Motor neuron (in vitro differentiated cells): Measurements from ENCODE around the gene KLHDC4. TPM values are rescaled to one million over a fixed set of nuclear protein-coding genes. Genes with fewer than 3 reads are reported as not detected.

Experiments used
- ATAC-seq, 8 experiments: fragments of 200-7000 bp; cut with Tn5 transposase; replicated peaks in 6 of 8; 2 replicates each; pipeline ENCODE4 v1.8.0; 2021; ENCODE audit warnings: mild to moderate bottlenecking in 8 of 8, moderate library complexity in 8 of 8
- H3K27ac ChIP-seq, 2 donors: fragments of 250-450 bp; sonication (Bioruptor Pico); 2 replicates each; pipeline ENCODE4 v1.9.0; 2021; ENCODE audit warnings: antibody characterized with exemption in 2 of 2, mild to moderate bottlenecking in 2 of 2, moderate library complexity in 1 of 2
- H3K4me1 ChIP-seq, 2 donors: fragments of 250-450 bp; sonication (Bioruptor Pico); replicated peaks in 1 of 2; 2 replicates each; pipeline ENCODE4 v1.6.1; 2021; ENCODE audit warnings: antibody characterized with exemption in 2 of 2, mild to moderate bottlenecking in 2 of 2, moderate library complexity in 1 of 2
- H3K4me3 ChIP-seq, 5 donors: fragments of 250-450 bp; sonication (Bioruptor Pico); 2 replicates each; pipeline ENCODE4 v1.9.0; 2021; ENCODE audit warnings: antibody characterized with exemption in 5 of 5, mild to moderate bottlenecking in 5 of 5, moderate library complexity in 4 of 5
- WGBS, 10 experiments: fragments of 450-650 bp; shearing (Covaris generic); methylation state at CpG; one replicate each; pipeline ENCODE4 v1.0.0; 2022; 5-methylcytosine and 5-hydroxymethylcytosine counted together
- in situ Hi-C, 9 experiments: fragments of 400-800 bp; cut with MboI; loops; one replicate each; pipeline ENCODE4 v1.15.0; 2021; ENCODE audit warnings: low sequenced_read_pairs in 9 of 9, low pct_unique_long_range_greater_than_20kb in 2 of 9; ENCODE audit not compliant: unreplicated experiment in 9 of 9
- total RNA-seq, 8 experiments: library from RNA; unstranded; fragments of 300-600 nt; gene quantifications; 2 replicates each; pipeline versions ENCODE4 v1.2.3 to v1.2.4, GENCODE V29; 2022

The KLHDC4 gene
- total RNA-seq, 8 experiments from 2014 or later = 18.1 to 49.7 (median 22.4) TPM

DNA sequence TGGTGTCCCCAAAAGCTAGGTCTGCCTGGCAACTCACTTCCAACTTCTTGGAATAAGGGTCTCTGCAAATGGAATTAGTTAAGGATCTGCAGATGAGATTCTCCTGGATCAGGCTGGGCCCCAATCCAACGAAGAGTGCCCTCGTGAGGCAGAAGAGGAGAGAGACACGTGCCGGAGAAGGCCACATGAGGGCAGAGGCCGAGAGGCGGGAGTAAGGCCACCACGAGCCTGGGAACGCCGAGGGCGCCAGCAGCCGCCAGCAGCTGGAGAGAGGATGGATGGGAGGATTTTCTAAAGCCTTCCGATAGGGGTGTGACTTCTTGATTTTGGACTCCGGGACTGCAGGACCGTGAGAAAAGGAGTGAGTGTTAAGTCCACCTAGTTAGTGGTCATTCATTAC, 87.2 kb downstream of the KLHDC4 start:
- 47 to 86% (median 55%) methylated on average over 3 to 10 of the region's 14 CpGs; no CpG with 5 or more reads in 7 of the 10 experiments for WGBS, 10 experiments
- in situ Hi-C loops = no loop called here
- no peak for ATAC-seq

DNA sequence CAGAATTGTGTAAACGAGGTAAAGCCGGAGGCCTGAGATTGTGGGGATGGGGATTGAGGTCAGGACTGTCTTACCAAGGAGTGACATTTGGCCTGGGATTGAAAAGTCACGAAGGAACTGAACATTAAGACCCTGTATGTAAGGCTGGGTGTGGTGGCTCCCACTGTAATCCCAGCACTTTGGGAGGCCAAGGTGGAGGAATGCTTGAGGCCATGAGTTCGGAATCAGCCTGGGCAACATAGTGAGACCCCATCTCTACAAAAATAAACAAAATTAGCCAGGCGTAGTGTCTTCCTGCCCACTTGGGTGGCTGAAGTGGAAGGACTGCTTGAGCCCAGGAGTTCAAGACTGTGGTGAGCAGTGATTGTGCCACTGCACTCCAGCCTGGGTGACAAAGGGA, 88.0 kb downstream of the KLHDC4 start:
- no peak overlapping the region for H3K27ac ChIP-seq
- ATAC-seq = no peak
- no peak overlapping the region for H3K4me3 ChIP-seq
- H3K4me1 ChIP-seq = peaks cover 0 to 3% of the 10 kb centered on the region in 2 donors
- WGBS, 10 experiments = 40 to 100% (median 100%) methylated on average over 1 to 4 of the region's 5 CpGs; no CpG with 5 or more reads in 3 of the 10 experiments
- in situ Hi-C loops = no loop called here

More for the DNA sequence above, 87.2 kb downstream of the KLHDC4 start:
- H3K4me1 ChIP-seq = peaks cover 0 to 3% of the 10 kb centered on the region in 2 donors
- no peak overlapping the region for H3K27ac ChIP-seq
- no peak overlapping the region for H3K4me3 ChIP-seq

DNA sequence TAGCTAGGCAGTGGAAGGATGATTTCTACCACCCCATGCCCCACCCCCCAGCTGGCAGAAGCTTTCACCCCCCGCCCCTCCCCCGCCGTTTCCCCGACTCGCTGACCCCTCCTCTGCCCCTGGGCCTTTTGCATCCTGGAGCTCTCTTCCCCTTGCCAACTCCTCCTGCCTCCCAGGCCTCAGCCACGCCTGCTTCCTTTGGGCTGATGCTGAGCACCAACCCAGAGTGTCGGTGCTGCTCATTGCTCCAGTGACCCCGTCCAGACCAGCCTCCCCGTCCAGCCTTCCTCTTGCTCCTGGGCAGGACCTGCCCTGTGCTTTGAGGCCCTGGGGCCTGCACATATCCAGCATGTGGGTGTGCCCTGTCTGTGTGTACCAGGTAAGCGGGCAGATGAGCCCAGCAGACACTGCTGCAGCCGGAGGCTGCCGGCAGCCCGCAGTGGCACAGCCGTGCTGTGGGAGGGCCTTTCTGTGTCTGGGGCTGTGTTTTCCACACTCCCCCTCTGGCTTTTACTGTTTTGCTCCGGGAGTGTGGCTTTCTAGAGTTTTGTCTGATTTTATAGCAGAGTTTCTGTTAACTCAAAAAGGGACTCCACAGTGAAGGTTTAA, 90.6 kb downstream of the KLHDC4 start:
- WGBS, 10 experiments = 29 to 72% (median 52%) methylated on average over 2 to 9 of the region's 15 CpGs; no CpG with 5 or more reads in 6 of the 10 experiments
- H3K4me3 ChIP-seq = no peak overlapping the region

DNA sequence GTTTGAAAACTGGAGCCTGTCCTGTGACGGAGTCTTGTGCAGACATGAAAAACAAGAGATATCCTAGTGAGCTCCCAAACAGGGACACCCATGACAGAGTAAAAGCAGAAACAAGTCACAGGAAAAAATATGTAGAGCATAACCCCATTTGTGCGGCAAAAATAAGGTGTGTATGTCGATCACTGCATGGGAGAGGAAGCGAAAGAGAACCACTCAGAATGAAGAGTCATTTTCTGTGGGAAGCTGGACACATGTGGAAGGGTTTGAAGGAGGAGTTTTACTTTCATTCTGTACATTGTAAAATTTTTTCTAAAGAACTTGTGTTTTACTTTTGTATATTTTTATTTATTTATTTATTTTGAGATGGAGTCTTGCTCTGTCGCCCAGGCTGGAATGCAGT, 91.4 kb downstream of the KLHDC4 start:
- 60 to 100% (median 83%) methylated on average over 1 to 5 of the region's 5 CpGs; no CpG with 5 or more reads in 1 of the 10 experiments for WGBS, 10 experiments
- H3K4me1 ChIP-seq = peaks cover 0 to 3% of the 10 kb centered on the region in 2 donors
- in situ Hi-C loops = no loop called here
- ATAC-seq = no peak
- H3K27ac ChIP-seq = no peak overlapping the region
- H3K4me3 ChIP-seq = no peak overlapping the region

More for the DNA sequence above, 90.6 kb downstream of the KLHDC4 start:
- peak in 6 of 8 experiments; percentile 17 to 92 (median 48) for ATAC-seq
- in situ Hi-C loops = no loop called here
- Histone ChIP-seq H3K4me1 (peaks cover 0 to 3% of the 10 kb centered on the region in 2 donors), H3K27ac (no peak overlapping the region)

DNA sequence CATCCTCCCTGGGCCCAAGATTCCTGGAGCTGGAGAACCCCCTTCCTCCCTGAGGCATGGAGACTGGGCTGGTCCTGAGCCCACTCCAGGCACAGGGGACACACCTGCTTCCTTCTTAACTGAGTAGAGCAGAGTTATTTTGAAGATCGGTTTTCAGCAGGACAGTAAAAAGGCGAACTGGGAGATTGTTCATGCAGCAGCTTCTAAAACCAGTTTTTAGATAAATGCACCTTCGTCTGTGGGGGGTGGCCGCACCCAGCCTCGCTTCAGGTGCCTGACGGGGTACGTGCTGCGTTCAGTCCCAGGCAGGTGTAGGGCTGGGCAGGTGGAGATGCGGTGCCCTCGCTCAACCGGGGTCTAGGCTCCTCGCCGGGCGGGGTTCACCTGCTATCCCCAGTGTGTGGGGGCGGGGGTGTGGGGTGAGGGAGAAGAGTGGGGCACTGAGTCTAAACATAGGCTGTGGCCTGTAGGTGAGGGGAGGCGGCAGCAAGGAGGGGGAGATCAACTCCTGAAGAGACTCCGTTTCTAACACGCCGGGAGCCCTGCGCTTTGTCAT, 94.0 kb downstream of the KLHDC4 start:
- Histone ChIP-seq H3K4me3 (no peak overlapping the region), H3K27ac (no peak overlapping the region), H3K4me1 (peaks cover 0 to 3% of the 10 kb centered on the region in 2 donors)
- ATAC-seq = no peak
- in situ Hi-C loops = no loop called here
- WGBS, 10 experiments = 28 to 100% (median 73%) methylated on average over 1 to 4 of the region's 20 CpGs; no CpG with 5 or more reads in 5 of the 10 experiments

DNA sequence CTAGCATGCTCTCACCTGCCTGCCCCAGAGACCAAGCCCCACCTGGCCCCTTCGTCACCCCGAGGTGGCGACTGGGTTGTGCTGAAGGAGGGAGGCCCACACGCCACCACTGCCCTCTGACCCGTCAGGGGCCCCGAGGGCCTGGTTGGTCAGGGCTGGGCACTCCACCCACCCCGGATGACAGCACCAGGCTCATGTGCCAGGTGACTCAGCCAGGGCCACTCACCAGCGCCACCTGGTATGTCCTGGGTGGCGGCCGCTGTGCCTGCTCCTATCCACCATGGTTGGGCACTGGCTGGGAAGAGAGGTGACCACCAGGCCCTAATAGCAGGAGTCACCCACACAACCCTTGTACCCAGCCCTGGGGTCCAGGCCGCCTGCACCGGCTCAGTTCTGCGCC, 94.6 kb downstream of the KLHDC4 start:
- peaks cover 0 to 3% of the 10 kb centered on the region in 2 donors for H3K4me1 ChIP-seq
- ATAC-seq = peak in 1 of 8 experiments; percentile 14
- in situ Hi-C loops = no loop called here
- 60 to 100% methylated on average over 1 to 3 of the region's 13 CpGs; no CpG with 5 or more reads in 8 of the 10 experiments for WGBS, 10 experiments
- no peak overlapping the region for H3K4me3 ChIP-seq
- no peak overlapping the region for H3K27ac ChIP-seq

DNA sequence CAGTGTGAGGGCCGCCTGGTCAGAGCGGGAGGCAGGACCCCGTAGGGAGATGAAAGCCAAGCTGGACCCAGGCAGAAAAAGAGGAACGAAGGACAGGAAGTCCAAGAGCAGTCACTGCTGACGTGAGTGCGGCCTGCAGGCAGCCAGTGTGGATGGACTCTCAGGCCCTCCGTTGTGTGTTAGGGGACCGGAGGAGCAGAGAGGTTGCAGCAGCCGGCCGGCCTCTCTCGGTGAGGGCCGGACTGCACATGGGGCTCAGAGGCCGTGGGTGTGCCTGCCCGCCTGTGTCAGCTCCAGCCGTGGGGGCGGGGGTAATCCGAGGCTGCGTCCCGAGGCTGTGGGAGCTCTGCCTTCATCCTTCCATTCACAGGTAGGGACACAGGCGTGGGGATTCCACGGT, 96.1 kb downstream of the KLHDC4 start:
- WGBS, 10 experiments = 40 to 67% methylated on average over 1 to 3 of the region's 21 CpGs; no CpG with 5 or more reads in 8 of the 10 experiments
- Histone ChIP-seq H3K4me3 (no peak overlapping the region), H3K4me1 (peaks cover 0 to 2% of the 10 kb centered on the region in 2 donors), H3K27ac (no peak overlapping the region)
- in situ Hi-C loops = no loop called here
- no peak for ATAC-seq

DNA sequence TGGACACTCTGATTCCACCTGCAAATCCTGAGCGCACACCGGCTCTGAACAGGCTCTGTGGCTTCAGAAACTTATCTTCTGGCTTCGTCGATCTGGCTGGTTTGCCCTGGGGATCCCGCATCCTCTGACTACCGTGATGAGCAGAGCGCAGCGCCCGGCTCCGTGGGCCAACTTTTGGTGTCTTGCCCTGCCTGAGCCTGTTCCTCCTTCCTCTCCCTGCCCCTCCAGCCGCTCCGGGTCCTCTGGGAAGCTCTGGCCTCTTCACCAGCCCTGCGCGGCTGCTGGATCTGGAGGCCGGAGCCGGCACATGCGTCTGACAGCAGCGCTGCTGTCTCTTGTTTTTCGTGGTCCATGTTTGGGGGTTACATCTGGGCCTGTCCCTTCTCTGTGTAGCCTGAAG, 97.8 kb downstream of the KLHDC4 start:
- Histone ChIP-seq H3K27ac (no peak overlapping the region), H3K4me3 (no peak overlapping the region), H3K4me1 (peaks cover 0 to 2% of the 10 kb centered on the region in 2 donors)
- WGBS, 10 experiments = 54 to 100% (median 94%) methylated on average over 2 to 11 of the region's 19 CpGs; no CpG with 5 or more reads in 4 of the 10 experiments
- no peak for ATAC-seq
- in situ Hi-C loops = no loop called here

DNA sequence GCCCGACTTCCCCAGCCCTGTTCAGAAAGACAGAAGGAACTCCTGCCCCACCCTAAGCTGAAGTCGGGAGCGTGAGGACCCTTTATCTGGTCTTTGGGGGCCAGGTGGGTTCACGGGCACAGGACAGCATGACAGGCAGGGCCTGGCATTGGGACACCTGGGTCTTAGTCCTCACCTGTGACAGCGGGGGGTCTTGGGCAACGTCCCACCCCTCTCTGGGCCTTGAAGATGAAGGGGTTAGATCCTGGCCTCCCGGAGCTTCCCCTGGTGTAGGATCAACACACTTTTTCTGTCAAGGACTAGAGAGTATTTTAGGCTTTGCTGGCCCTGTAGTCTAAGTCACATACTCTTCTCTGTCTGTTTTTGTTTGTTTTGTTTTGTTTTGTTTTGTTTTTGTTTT, 98.3 kb downstream of the KLHDC4 start:
- Histone ChIP-seq H3K27ac (no peak overlapping the region), H3K4me1 (peaks cover 0 to 2% of the 10 kb centered on the region in 2 donors), H3K4me3 (no peak overlapping the region)
- WGBS, 10 experiments = 10 to 79% (median 35%) methylated on average over 1 to 5 of the region's 7 CpGs; no CpG with 5 or more reads in 6 of the 10 experiments
- ATAC-seq = no peak
- in situ Hi-C loops = no loop called here

DNA sequence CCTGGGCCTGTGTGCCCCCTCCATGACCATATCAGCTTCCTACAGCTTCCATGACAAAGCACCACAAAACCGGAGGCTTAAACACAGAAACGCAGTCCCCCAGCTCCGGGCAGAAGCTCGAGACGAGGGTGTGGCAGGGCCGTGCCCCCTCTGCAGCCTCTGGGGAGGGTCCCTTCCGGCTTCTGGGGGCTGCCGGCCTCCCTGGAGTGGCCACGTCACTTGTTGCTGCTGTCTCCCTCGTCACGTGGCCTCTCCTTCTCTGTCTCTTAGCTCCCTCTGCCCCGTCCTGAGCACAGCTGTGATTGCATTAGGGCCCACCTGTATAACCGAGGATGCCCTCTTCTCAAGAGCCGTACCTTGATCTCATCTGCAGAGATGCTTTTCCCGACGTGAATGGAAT, 98.9 kb downstream of the KLHDC4 start:
- no peak overlapping the region for H3K4me3 ChIP-seq

DNA sequence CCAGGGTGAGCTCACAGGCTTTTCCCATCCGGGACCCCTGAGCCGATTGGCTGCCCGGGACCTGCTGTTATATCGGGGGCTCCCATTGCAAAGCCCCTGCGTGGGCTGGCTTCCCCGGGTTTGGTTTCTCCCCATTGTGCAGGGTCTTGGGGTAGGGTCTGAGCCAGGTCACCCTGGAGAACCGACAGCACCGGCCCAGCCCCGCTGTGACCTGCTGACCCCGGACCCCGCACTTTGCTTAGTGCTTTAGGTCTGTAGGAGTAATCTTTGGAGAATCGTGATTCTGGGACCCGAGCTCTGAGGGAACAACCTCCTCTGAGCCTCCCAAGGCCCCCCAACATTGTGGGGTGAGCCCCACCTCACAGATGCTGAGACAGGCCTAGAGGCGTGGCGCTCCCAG, 100.6 kb downstream of the KLHDC4 start:
- in situ Hi-C loops = no loop called here

More for the DNA sequence above, 98.9 kb downstream of the KLHDC4 start:
- Histone ChIP-seq H3K27ac (no peak overlapping the region), H3K4me1 (peaks cover 0 to 2% of the 10 kb centered on the region in 2 donors)
- WGBS, 10 experiments = 15 to 74% (median 50%) methylated on average over 2 to 12 of the region's 16 CpGs; no CpG with 5 or more reads in 5 of the 10 experiments
- no peak for ATAC-seq
- in situ Hi-C loops = no loop called here

DNA sequence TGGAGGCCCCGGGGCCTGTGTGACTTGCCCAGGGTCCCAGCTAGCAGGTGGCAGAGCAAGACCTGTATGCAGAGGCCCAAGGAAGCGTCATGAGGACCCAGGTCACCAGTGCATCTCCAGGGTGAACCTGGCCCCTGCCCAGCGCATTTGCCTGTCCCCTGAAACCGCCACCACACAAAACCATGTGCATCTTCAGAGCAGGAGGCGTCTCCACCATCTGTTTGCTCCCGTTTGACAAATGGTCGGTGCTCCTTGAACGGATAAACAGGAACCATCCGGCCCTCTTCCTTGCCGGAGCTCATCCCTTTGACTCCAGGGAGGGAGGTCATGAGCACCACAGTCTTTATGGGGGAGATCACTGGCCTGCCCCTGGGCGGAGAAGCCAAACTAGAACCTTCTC, 101.0 kb downstream of the KLHDC4 start:
- WGBS, 10 experiments = 66 to 79% (median 76%) methylated on average over 3 to 7 of the region's 11 CpGs; no CpG with 5 or more reads in 7 of the 10 experiments
- Histone ChIP-seq H3K27ac (no peak overlapping the region), H3K4me3 (no peak overlapping the region), H3K4me1 (peaks cover 0 to 2% of the 10 kb centered on the region in 2 donors)
- ATAC-seq = no peak
- in situ Hi-C loops = no loop called here

More for the DNA sequence above, 100.6 kb downstream of the KLHDC4 start:
- H3K4me1 ChIP-seq = peaks cover 0 to 2% of the 10 kb centered on the region in 2 donors
- no peak overlapping the region for H3K4me3 ChIP-seq
- H3K27ac ChIP-seq = no peak overlapping the region
- WGBS, 10 experiments = 44 to 100% (median 83%) methylated on average over 1 to 3 of the region's 15 CpGs; no CpG with 5 or more reads in 6 of the 10 experiments
- ATAC-seq = no peak
